KBM-7 (cell line): Measurements from ENCODE around the gene PCED1B.

Experiments
- DNase-seq: peaks from one replicate; pipeline ENCODE4 v3.0.0-alpha.2; 2015
- in situ Hi-C: fragments of 300-500 bp; cut with MboI; formaldehyde crosslinking; loops from 2 replicates; pipeline ENCODE4 v1.14.3; 2020; ENCODE audit warnings: low sequenced_read_pairs, low pct_unique_long_range_greater_than_20kb, mixed read lengths

Gene PCED1B

GRCh38 chr12:47082796-47083621 lies 3.6 kb downstream of the PCED1B start:
- in situ Hi-C loops, result loop anchor here (25.0 kb wide), 1 partner anchor 104 kb away; no protein-coding TSS in a partner anchor

GRCh38 chr12:47084172-47084571 lies 4.8 kb downstream of the PCED1B start:
- in situ Hi-C loops, result loop anchor here (25.0 kb wide), 1 partner anchor 103 kb away; no protein-coding TSS in a partner anchor
- no peak for DNase-seq

More at GRCh38 chr12:47082796-47083621, 3.6 kb downstream of the PCED1B start:
- no peak for DNase-seq

- peak; percentile 73 for DNase-seq
- in situ Hi-C loops, result loop anchor here (25.0 kb wide), 1 partner anchor 101 kb away; no protein-coding TSS in a partner anchor
Observed at GRCh38 chr12:47085815-47086252, 6.4 kb downstream of the PCED1B start.

- in situ Hi-C loops, result loop anchor here (25.0 kb wide), 1 partner anchor 100 kb away; no protein-coding TSS in a partner anchor
- no peak for DNase-seq
Observed at GRCh38 chr12:47087088-47087688, 7.8 kb downstream of the PCED1B start.

DNA sequence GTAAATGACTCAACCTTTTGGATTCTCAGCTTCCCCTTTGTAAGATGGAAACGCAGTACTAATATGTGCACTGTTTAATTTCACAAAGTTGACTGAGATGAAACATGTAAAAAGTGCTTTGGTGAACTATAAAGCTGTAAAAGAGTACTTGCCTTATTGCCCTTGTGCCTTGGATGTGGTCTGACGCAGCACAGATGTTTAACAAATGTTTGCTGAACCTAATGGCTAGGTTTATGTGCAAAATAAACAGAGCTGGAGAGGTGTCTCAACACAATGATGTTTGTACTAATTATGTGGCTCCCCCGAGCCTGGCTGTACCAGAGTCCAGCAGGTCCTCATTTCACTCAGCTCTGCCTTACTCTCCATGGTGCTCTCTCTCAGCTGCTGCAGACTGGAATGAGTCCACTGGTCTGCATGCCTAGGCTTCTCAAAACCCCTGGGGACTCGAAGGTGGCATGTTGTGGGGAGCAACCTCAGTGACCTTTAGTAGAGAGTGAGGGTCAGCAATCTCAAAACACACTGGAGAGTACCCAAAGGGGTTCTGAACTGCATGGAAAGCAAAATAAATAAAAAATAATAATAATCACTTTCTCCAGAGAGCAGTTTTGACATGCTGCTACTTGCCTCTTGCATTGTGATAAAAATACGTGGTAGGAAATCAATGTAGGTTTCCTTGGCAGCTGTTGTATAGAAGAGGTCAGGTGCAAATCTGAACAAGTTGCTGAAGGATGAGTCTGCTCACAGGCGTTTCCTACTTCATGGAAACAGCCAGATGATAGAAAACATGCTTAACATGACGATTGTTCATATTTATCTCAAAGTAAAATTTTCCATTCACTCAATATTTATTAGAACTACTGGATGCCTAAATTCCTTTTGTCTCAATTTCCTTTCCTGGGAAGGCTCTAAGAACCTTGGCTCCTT lies 8.9 kb downstream of the PCED1B start:
- DNase-seq, result no peak
- in situ Hi-C loops, result loop anchor here (25.0 kb wide), 1 partner anchor 99 kb away; no protein-coding TSS in a partner anchor

- no peak for DNase-seq
- in situ Hi-C loops, result loop anchor here (25.0 kb wide), 1 partner anchor 96 kb away; no protein-coding TSS in a partner anchor
Observed at GRCh38 chr12:47091009-47091408, 11.6 kb downstream of the PCED1B start.

DNA sequence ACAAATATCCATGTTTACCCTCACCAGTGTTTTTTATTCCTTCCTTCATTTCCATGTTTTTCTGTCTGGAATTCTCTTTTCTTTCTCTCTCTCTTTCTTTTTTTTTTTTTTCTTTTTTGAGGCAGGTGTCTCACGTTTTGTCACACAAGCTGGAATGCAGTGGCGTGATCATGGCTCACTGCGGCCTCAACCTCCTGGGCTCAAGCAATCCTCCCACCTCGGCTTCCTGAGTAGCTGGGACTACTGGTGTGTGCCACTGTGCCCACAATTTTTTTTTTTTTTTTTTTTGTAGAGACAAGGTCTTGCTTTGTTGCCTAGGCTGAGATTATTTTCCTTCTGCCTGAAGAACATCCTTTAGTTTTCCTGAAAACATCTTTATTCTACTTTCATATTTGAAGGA lies 15.4 kb downstream of the PCED1B start:
- in situ Hi-C loops, result loop anchor here (25.0 kb wide), 1 partner anchor 92 kb away; no protein-coding TSS in a partner anchor
- peak; percentile 60 for DNase-seq

GRCh38 chr12:47095446-47096236 lies 16.2 kb downstream of the PCED1B start:
- no peak for DNase-seq
- in situ Hi-C loops, result loop anchor here (25.0 kb wide), 1 partner anchor 92 kb away; no protein-coding TSS in a partner anchor

DNA sequence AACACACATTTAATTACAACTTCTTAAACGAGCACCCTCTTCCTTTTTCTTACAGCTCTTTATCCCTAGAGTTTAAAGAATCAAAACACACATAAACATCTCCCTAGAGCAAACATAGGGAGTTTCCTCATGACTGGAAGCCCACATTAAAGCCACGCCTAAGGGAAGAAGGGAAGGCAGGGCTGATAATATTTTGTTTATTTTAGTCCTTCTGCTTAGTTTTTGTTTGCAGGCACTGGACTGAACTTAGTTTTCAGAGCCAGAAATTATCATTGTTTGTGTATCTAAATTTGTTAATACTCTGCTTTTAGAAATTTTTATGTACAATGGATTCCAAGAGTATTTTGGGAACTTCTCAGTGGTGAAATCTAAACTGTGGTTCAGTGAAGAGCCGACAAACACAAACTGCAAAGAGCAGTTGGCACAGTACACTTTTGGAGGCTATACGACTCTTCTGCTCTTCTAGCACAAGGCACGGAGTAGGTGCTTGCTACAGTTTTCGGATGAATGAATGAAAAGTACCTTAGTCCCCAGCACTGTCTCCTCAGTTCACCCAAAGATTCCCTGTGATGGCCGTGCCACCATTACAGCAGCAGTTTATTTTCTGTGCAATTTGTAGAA lies 18.0 kb downstream of the PCED1B start:
- in situ Hi-C loops, result loop anchor here (25.0 kb wide), 1 partner anchor 90 kb away; no protein-coding TSS in a partner anchor
- no peak for DNase-seq

GRCh38 chr12:47098099-47098498 lies 18.7 kb downstream of the PCED1B start:
- no peak for DNase-seq
- in situ Hi-C loops, result loop anchor here (25.0 kb wide), 1 partner anchor 89 kb away; no protein-coding TSS in a partner anchor

GRCh38 chr12:47099610-47100009 lies 20.2 kb downstream of the PCED1B start:
- in situ Hi-C loops, result loop anchor here (25.0 kb wide), 1 partner anchor 88 kb away; no protein-coding TSS in a partner anchor
- no peak for DNase-seq

- DNase-seq, result no peak
- in situ Hi-C loops, result no loop called here
Observed at GRCh38 chr12:47100160-47100559, 20.7 kb downstream of the PCED1B start.

GRCh38 chr12:47102406-47102805 lies 23.0 kb downstream of the PCED1B start:
- in situ Hi-C loops, result no loop called here
- no peak for DNase-seq

DNA sequence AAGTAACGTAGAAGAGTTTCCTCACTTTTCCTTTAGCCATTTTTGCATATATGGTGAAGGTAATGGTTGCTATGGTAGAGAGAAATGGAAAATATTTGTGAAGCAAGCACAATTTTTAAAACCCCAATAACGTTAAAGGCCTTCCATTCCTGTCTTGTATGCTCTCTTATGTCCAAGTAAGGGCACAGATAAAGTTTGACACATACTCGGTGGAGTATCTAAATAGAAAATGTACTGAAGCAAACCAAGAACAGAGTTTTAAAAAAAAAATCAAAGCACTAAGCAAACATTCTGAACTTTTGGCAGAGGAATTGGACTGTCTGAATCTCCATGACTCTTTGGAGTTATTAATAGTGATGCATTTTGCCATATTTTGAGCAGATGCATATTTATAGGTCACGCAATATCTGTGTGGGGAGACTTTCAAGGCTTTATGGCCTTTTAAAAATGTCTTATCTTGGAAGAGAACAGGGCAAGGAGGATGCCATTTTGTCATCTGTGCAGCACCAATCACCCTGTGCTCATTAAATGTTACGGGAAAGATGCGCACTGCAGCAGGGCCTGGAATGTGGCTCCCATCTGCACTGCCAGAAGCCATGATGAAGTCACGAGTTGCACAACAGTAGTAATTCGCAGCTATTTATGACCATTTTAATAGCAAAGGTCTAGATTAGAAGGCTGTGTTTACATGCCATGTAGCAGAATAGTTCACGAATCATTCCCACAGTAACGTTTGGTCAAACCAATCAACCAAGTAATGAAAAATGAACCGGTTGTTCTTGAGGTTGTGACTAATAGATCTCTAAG lies 23.6 kb downstream of the PCED1B start:
- no peak for DNase-seq
- in situ Hi-C loops, result no loop called here

GRCh38 chr12:47105914-47106674 lies 26.7 kb downstream of the PCED1B start:
- in situ Hi-C loops, result no loop called here
- DNase-seq, result no peak

DNA sequence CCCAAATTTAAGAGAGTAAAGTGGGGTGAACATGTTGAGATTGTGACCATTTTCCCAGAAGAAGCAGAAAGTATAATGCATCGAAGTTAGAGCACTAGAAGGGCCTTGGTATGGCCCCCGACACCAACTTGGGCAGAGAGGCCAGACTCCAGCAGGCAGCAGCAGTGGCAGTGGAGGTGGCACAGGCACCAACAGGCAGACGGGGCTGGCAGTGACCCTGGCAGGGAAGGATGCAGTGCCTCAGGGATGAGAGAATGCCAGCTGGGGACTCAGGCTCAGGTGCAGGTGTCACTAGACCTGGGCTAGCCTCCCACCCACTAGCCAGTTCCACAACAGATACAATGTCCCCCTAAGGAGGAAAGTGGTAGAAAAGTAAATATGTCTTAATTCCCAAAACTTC lies 28.0 kb downstream of the PCED1B start:
- no peak for DNase-seq
- in situ Hi-C loops, result no loop called here
